DND-41 (cell line): Measurements from ENCODE around the gene UNC45A.

Experiments
- ATAC-seq: fragments of 200-7000 bp; cut with Tn5 transposase; 3 replicates; pipeline ENCODE4 v1.9.1; 2021; ENCODE audit warnings: low read depth; ENCODE audit not compliant: insufficient read depth
- DNase-seq: peaks from one replicate; pipeline ENCODE4 v3.0.0-alpha.2; 2020
- H2AFZ ChIP-seq: 2 replicates; pipeline ENCODE4 v1.6.0; 2012; ENCODE audit warnings: low read depth, low read length
- H3K27ac ChIP-seq: 2 replicates; pipeline ENCODE4 v1.5.1; 2012; ENCODE audit warnings: low read length, inconsistent platforms
- H3K27me3 ChIP-seq: fragments of 200-600 bp; sonication (generic); 2 replicates; pipeline ENCODE4 v1.6.0; 2012; ENCODE audit warnings: low read length, mild to moderate bottlenecking, inconsistent platforms; ENCODE audit not compliant: insufficient read depth, poor library complexity
- H3K36me3 ChIP-seq: 2 replicates; pipeline ENCODE4 v1.5.1; 2012; ENCODE audit warnings: low read length, inconsistent platforms; ENCODE audit not compliant: insufficient read depth
- H3K4me1 ChIP-seq: 2 replicates; pipeline ENCODE4 v1.5.1; 2012; ENCODE audit warnings: mild to moderate bottlenecking, low read length; ENCODE audit not compliant: insufficient read depth
- H3K4me2 ChIP-seq: 2 replicates; pipeline ENCODE4 v1.6.0; 2012; ENCODE audit warnings: mild to moderate bottlenecking, moderate library complexity, low read length, inconsistent platforms; ENCODE audit not compliant: insufficient read depth
- H3K4me3 ChIP-seq, 2 experiments: fragments of 200-600 bp in 1 of 2; shearing (Covaris generic) in 1 of 2; 2 replicates each; pipeline ENCODE4 v1.5.1; 2012 to 2016; ENCODE audit warnings: inconsistent platforms in 2 of 2, low read length in 2 of 2, mild to moderate bottlenecking in 2 of 2, low read depth in 1 of 2, moderate library complexity in 1 of 2
- H3K79me2 ChIP-seq: 2 replicates; pipeline ENCODE4 v1.6.0; 2012; ENCODE audit warnings: low read length, inconsistent platforms; ENCODE audit not compliant: insufficient read depth
- H3K9ac ChIP-seq: 2 replicates; pipeline ENCODE4 v1.6.0; 2012; ENCODE audit warnings: low read depth, mild to moderate bottlenecking, inconsistent platforms, low read length, moderate library complexity
- H3K9me3 ChIP-seq: 2 replicates; pipeline ENCODE4 v1.5.1; 2012; ENCODE audit warnings: low read length, moderate library complexity, mild to moderate bottlenecking, inconsistent platforms; ENCODE audit not compliant: insufficient read depth, severe bottlenecking
- H4K20me1 ChIP-seq: 2 replicates; pipeline ENCODE4 v1.6.0; 2012; ENCODE audit warnings: low read length; ENCODE audit not compliant: insufficient read depth
- EZH2 ChIP-seq: IDR thresholded peaks from 3 replicates; pipeline ENCODE4 v1.6.1; 2012; ENCODE audit warnings: borderline replicate concordance, low read depth, mild to moderate bottlenecking, moderate library complexity, low read length, inconsistent platforms; ENCODE audit not compliant: severe bottlenecking
- TF ChIP-seq, protein P1 (sequence below): IDR thresholded peaks from 2 replicates; pipeline ENCODE4 v1.5.1; 2012; ENCODE audit warnings: borderline replicate concordance, low read length, moderate library complexity, mild to moderate bottlenecking; ENCODE audit not compliant: poor library complexity, severe bottlenecking; ENCODE audit errors: extremely low read depth

Gene UNC45A

DNA sequence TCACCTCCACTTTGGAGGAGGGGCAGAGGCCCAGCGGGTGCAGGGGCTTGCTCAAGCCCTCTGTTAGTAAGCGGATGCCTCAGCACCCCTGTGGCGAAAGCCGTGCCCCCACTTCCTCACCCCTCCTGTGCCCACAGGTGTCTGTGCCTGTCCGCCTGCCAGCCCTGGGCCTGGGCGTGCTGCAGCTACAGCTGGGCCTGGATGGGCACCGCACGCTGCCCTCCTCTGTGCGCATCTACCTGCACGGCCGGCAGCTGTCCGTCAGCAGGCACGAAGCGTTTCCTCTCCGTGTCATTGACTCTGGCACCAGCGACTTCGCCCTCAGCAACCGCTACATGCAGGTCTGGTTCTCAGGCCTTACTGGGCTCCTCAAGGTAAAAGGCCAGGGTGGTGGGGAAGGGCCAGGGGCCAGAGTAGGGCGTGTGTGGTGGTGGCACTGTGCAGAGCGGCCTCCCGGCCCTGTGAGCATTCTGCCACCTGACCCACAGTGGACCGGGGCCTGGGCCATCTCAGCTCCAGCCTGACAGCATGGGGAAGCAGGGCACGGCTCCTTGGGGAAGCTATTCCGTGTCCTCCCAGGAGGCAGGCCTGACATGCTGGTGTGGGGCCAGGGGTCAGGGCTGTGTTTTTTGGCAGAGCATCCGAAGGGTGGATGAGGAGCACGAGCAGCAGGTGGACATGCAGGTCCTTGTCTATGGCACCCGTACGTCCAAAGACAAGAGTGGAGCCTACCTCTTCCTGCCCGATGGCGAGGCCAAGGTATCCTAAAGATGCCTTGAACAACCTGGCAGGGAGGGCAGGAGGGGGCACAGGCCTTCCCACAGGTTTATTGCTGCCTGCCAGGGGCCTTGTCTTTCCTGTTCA, 22.9 kb upstream of the UNC45A start:
- Histone ChIP-seq H3K9me3 (no peaks in the 10 kb centered on the region), H3K79me2 (no peaks in the 10 kb centered on the region), H2AFZ (no peak overlapping the region), H3K4me1 (no peaks in the 10 kb centered on the region), H3K27ac (no peak overlapping the region), H3K4me2 (no peak overlapping the region), H3K9ac (no peak overlapping the region), H4K20me1 (0 out of 2 replicates have a peak, but pooled peaks cover 7% of the 10 kb centered on the region), H3K36me3 (peaks cover 85% of the 10 kb centered on the region), H3K4me3 (no peak overlapping the region), H3K27me3 (no peaks in the 10 kb centered on the region)
- DNase-seq, result no peak
- TF ChIP-seq, protein P1, sequence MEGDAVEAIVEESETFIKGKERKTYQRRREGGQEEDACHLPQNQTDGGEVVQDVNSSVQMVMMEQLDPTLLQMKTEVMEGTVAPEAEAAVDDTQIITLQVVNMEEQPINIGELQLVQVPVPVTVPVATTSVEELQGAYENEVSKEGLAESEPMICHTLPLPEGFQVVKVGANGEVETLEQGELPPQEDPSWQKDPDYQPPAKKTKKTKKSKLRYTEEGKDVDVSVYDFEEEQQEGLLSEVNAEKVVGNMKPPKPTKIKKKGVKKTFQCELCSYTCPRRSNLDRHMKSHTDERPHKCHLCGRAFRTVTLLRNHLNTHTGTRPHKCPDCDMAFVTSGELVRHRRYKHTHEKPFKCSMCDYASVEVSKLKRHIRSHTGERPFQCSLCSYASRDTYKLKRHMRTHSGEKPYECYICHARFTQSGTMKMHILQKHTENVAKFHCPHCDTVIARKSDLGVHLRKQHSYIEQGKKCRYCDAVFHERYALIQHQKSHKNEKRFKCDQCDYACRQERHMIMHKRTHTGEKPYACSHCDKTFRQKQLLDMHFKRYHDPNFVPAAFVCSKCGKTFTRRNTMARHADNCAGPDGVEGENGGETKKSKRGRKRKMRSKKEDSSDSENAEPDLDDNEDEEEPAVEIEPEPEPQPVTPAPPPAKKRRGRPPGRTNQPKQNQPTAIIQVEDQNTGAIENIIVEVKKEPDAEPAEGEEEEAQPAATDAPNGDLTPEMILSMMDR, result no peak
- no peak for TF ChIP-seq EZH2
- no peak for ATAC-seq

DNA sequence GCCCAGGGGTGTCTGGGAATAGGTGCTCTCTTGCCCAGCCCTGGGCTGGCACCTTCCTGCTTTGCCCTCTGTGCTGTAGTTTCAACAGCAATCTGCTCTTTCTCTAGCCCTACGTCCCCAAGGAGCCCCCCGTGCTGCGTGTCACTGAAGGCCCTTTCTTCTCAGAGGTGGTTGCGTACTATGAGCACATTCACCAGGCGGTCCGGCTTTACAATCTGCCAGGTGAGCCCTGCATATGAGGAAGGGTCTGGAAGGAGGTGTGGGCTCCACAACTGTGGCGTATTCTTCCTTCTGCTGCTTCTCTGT, 22.4 kb upstream of the UNC45A start:
- no peaks in the 10 kb centered on the region for H3K27me3 ChIP-seq
- no peak overlapping the region for H3K4me2 ChIP-seq
- TF ChIP-seq EZH2, result no peak
- TF ChIP-seq, protein P1, result no peak
- no peak overlapping the region for H3K9ac ChIP-seq
- no peak for DNase-seq
- no peak overlapping the region for H2AFZ ChIP-seq
- peaks cover 85% of the 10 kb centered on the region for H3K36me3 ChIP-seq
- no peak overlapping the region for H3K27ac ChIP-seq
- H3K9me3 ChIP-seq, result no peaks in the 10 kb centered on the region
- no peak overlapping the region for H3K4me3 ChIP-seq
- H4K20me1 ChIP-seq, result 0 out of 2 replicates have a peak, but pooled peaks cover 7% of the 10 kb centered on the region
- no peaks in the 10 kb centered on the region for H3K79me2 ChIP-seq
- no peak for ATAC-seq
- no peaks in the 10 kb centered on the region for H3K4me1 ChIP-seq

DNA sequence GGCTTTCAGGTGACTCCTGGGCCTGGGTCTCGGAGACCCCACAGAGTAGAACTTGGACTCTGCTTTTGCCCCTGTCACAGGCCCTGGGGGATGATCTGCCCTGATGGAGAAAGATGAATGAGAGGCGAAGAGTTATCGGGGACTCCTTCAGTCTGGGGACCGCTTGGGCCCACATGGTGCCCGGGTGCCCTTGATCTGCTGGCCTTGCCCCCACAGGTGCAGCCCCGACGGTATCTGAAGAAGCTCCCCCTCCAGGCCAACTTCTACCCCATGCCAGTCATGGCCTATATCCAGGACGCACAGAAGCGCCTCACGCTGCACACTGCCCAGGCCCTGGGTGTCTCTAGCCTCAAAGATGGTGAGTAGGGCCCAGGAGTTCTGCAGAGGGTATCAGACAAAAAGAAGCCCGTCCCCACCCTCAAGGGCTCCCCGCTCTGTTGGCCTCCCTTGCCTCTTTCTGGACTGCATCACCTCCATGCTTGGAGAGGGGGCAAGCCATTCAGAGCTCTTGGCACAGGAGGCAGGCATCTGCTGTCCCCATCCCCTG, 21.6 kb upstream of the UNC45A start:
- TF ChIP-seq EZH2, result no peak
- TF ChIP-seq, protein P1, result no peak
- no peaks in the 10 kb centered on the region for H3K27me3 ChIP-seq
- H3K4me1 ChIP-seq, result no peaks in the 10 kb centered on the region
- ATAC-seq (no peak), DNase-seq (no peak)
- no peak overlapping the region for H3K4me3 ChIP-seq
- no peak overlapping the region for H3K4me2 ChIP-seq
- H3K27ac ChIP-seq, result no peak overlapping the region
- no peaks in the 10 kb centered on the region for H3K9me3 ChIP-seq
- H3K36me3 ChIP-seq, result peaks cover 88% of the 10 kb centered on the region
- H4K20me1 ChIP-seq, result 0 out of 2 replicates have a peak, but pooled peaks cover 7% of the 10 kb centered on the region
- H3K9ac ChIP-seq, result no peak overlapping the region
- H3K79me2 ChIP-seq, result no peaks in the 10 kb centered on the region
- no peak overlapping the region for H2AFZ ChIP-seq
